K562 (cell line): ENCODE data around the gene SPON2.

Experiments used
- HINFP ChIP-seq: fragments of 450-650 bp; conservative IDR thresholded peaks from 2 replicates; pipeline ENCODE4 v1.6.1; 2016; ENCODE audit warnings: missing genetic modification characterization, low read depth, mild to moderate bottlenecking, control low read depth, missing compliant biosample characterization
- IRF9 ChIP-seq: fragments of 450-650 bp; IDR thresholded peaks from 2 replicates; pipeline ENCODE4 v1.6.1; 2016; ENCODE audit warnings: missing biosample characterization, missing genetic modification characterization
- MXD1 ChIP-seq: fragments of 250-450 bp; sonication (Bioruptor Pico); IDR thresholded peaks from 2 replicates; pipeline ENCODE4 v1.8.0; 2021; ENCODE audit warnings: borderline replicate concordance, mild to moderate bottlenecking, moderate library complexity; ENCODE audit not compliant: poor library complexity, severe bottlenecking
- RCOR1 ChIP-seq, 2 experiments: IDR thresholded peaks; 2 replicates each; pipeline ENCODE4 v1.6.1; 2012; ENCODE audit warnings: low read depth in 2 of 2, low read length in 2 of 2, borderline replicate concordance in 1 of 2, improper control_type of control experiment in 1 of 2
- SOX6 ChIP-seq: fragments of 450-650 bp; IDR thresholded peaks from 2 replicates; pipeline ENCODE4 v1.6.1; 2014; ENCODE audit warnings: mild to moderate bottlenecking
- ZNF133 ChIP-seq: fragments of 250-450 bp; sonication (Bioruptor Pico); IDR thresholded peaks from 2 replicates; pipeline ENCODE4 v1.4.0; 2020; ENCODE audit warnings: mild to moderate bottlenecking

- TF ChIP-seq MXD1 (CRISPR knock-in tag) (no peak), ZNF133 (CRISPR knock-in tag) (no peak), RCOR1 (IDR thresholded peaks at IDR 0.05; ENCODE audit: borderline replicate concordance in 1 of 2, low read depth in 2 of 2, low read length in 2 of 2) (no peak), HINFP (no peak), SOX6 (no peak), IRF9 (no peak)
These were observed at the start of gene SPON2 for GRCh38 chr4:1172228-1172851.
